ENCODE data around the gene TANGO2. TPM values are rescaled to one million over a fixed set of nuclear protein-coding genes. Genes with fewer than 3 reads are reported as not detected.

TANGO2 gene
- total RNA-seq, 4 donors from 2014 or later: 24.3 to 46.7 (median 37.5) TPM

GRCh38 chr22:19984851-19985811 lies 35.8 kb upstream of the TANGO2 start:
- no peak for TF ChIP-seq CTCF (IDR thresholded peaks at IDR 0.05; ENCODE audit: low read depth)

GRCh38 chr22:19986011-19986409 lies 34.9 kb upstream of the TANGO2 start:
- TF ChIP-seq CTCF (IDR thresholded peaks at IDR 0.05; ENCODE audit: low read depth): no peak

GRCh38 chr22:19986410-19987341 lies 34.2 kb upstream of the TANGO2 start:
- no peak for TF ChIP-seq CTCF (IDR thresholded peaks at IDR 0.05; ENCODE audit: low read depth)

GRCh38 chr22:19987394-19988306 lies 33.3 kb upstream of the TANGO2 start:
- TF ChIP-seq CTCF (IDR thresholded peaks at IDR 0.05; ENCODE audit: low read depth): no peak

GRCh38 chr22:19988331-19988808 lies 32.5 kb upstream of the TANGO2 start:
- no peak for TF ChIP-seq CTCF (IDR thresholded peaks at IDR 0.05; ENCODE audit: low read depth)

- no peak for TF ChIP-seq CTCF (IDR thresholded peaks at IDR 0.05; ENCODE audit: low read depth)
These were observed 31.8 kb upstream of the TANGO2 start for GRCh38 chr22:19988965-19989724.
